ENCODE results near the gene BAZ2A. TPM values are rescaled to one million over a fixed set of nuclear protein-coding genes. Genes with fewer than 3 reads are reported as not detected.

BAZ2A gene
- total RNA-seq (2022; extraction: Qiagen RNA extraction) = 28.9 to 40.4 TPM (median 35.6 TPM) in 5 replicates

DNA sequence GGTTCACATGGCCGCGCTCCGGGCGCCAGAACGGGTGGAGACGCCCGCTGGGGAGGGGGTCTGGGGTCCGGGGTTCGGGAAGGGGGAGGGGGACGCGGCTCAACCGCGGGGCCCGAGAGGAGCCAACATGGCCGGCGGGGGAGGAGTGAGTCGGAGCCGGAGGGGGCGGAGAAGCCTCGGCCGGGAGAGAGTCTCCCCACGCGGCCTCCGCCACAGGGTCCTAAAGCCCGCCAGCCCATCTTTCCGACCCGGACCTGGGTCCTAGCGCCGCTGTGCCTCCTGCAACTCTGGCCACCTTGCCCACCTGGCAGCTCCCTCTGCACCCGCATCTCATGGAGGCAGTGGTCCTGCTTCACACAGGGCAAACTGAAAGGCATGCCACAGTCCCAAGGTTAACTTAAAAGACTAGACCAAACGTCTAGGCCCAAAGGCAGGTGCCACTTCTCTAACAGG, at the start of gene BAZ2A:
BAZ2A (minus strand) TSS at position 147 of the 453 bp plus-strand sequence. CDS start 12,796 bp downstream, outside the sequence.

DNA sequence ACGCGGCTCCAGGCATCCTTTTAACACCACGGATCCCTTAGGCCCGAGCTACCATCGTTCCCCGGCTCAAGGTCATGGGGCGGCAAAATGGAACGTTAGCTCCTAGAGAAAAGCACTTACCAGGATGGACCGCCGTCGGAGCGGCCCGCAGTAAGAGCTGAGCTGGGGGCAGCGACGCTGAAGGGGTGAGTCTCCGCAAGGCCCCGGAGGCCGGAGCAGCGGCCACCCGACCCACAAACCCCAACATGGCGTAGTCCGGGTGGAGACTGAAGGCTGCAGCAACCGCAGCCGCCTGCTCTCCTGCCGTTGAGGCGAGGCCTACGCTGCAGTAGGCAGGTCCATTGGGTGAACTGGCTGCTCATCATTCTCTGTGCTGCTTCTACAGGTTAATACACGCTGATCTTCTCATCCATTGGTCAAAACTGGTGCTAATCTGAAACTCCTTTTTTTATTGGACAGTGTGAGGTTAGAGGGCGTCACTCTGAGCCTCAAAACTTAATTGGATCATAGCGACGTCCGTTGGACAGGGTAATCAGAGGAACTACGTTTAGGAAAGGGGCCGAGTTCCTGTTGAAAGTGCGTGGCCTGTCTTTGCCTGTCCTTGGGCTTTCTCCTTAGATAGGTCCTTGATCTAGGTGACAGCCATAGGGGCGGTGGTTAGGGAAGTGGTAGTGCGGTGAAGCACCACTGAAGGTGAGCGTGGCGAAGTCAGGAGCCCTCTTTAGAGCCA, 15.8 kb upstream of the BAZ2A start, which contains the start of gene ATP5F1B:
ATP5F1B (minus strand) TSS at position 268 of the 730 bp plus-strand sequence; CDS start at position 247, 21 bp downstream.

Other genes starting within 250 kb of the BAZ2A start
- 31.5 to 36.5 TPM (median 34.9 TPM) in 5 replicates for gene TIMELESS, start 180.9 kb downstream of the BAZ2A start, total RNA-seq (2022; extraction: Qiagen RNA extraction)
- gene MIP, start 175.7 kb downstream of the BAZ2A start, total RNA-seq (2022; extraction: Qiagen RNA extraction) = 0.07 to 0.09 TPM in 2 of 5 replicates, not detected in the others
- 1.8 to 1.9 TPM (median 1.9 TPM) in 5 replicates for gene SPRYD4, start 161.7 kb downstream of the BAZ2A start, total RNA-seq (2022; extraction: Qiagen RNA extraction)
- 0.15 to 0.62 TPM (median 0.20 TPM) in 5 replicates for gene GLS2, start 142.2 kb downstream of the BAZ2A start, total RNA-seq (2022; extraction: Qiagen RNA extraction)
- gene RBMS2, start 108.5 kb downstream of the BAZ2A start, total RNA-seq (2022; extraction: Qiagen RNA extraction) = 7.1 to 12.7 TPM (median 9.1 TPM) in 5 replicates
- gene ATP5F1B, start 15.7 kb upstream of the BAZ2A start, total RNA-seq (2022; extraction: Qiagen RNA extraction) = 838 to 914 TPM (median 893 TPM) in 5 replicates
- 340 to 396 TPM (median 363 TPM) in 5 replicates for gene PTGES3, start 58.0 kb upstream of the BAZ2A start, total RNA-seq (2022; extraction: Qiagen RNA extraction)
- gene NACA, start 95.0 kb upstream of the BAZ2A start, total RNA-seq (2022; extraction: Qiagen RNA extraction) = 1,458 to 1,777 TPM (median 1,493 TPM) in 5 replicates
- gene PRIM1, start 122.0 kb upstream of the BAZ2A start, total RNA-seq (2022; extraction: Qiagen RNA extraction) = 22.5 to 29.6 TPM (median 23.8 TPM) in 5 replicates
- gene HSD17B6, start 133.0 kb upstream of the BAZ2A start, total RNA-seq (2022; extraction: Qiagen RNA extraction) = 0.93 to 1.6 TPM (median 1.3 TPM) in 5 replicates